GM18909 (cell line): ENCODE data around the gene NLRC3.
"Not testable (repeated sequence)": the region's sequence is repeated elsewhere in the genome, so short reads cannot be mapped to it uniquely, and the experiment has no call there.

Experiments used
- ATAC-seq: cut with Tn5 transposase; IDR thresholded peaks from one replicate; pipeline ENCODE4 v1.9.1; 2021; ENCODE audit warnings: mild to moderate bottlenecking; ENCODE audit not compliant: unreplicated experiment, poor library complexity

NLRC3 gene

GRCh38 chr16:3520841-3521240 lies 56.4 kb downstream of the NLRC3 start:
- ATAC-seq = no peak

- ATAC-seq = no peak
These were observed 56.8 kb downstream of the NLRC3 start for GRCh38 chr16:3520413-3520812.

DNA sequence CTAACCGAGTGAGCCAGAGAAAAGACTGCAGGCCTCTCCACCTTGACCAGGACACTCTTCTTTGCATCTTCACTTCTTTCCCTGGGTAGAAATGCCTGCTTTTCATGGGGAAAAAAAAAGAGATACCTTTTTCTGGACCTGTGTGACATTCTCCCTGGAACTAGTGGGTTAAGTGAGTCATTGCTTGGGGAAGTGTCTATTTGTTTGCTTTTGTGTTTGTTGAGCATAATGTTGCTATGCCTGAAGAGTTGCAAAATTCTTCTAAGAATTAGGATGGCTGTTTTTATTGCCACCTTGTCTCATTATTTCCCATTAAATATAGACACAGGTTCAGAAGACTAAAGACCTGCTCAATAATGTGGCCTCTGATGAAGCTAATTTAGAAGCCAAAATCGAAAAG lies 57.6 kb downstream of the NLRC3 start:
- ATAC-seq = no peak

GRCh38 chr16:3518986-3519348 lies 58.2 kb downstream of the NLRC3 start:
- no peak for ATAC-seq

DNA sequence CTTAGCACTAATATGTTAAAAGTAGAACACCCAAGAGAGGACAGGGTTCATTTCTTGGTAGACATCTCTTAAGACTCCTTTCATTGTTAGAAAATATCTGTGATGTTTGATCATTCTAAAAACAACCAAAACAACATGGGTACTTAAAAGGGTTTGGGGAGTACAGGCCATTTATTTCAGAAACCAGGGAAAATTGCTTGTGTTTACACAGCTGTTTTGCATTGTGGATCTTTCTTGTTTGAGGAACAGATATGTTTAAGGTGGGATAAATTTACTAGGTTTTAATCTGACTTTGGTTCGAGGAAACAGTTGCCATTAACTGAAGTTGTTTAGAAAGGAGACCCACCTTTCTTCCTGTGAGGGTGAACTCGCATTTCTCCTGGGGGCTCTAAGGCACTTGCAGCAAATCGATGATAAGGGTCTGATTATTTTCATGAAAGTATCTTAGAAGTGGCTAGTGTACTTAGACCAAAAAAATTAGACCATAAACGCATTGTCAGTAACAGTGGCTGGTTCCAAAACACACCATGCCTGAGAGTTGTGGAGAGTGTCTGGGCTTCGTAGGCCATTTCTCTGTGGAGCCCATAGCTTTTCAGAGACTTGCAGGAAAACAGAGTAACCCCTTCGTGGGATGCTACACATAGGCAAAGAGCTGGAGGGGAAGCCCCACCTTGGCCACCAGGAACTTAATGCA lies 58.8 kb downstream of the NLRC3 start:
- ATAC-seq = no peak

GRCh38 chr16:3515897-3516296 lies 61.3 kb downstream of the NLRC3 start:
- no peak for ATAC-seq

DNA sequence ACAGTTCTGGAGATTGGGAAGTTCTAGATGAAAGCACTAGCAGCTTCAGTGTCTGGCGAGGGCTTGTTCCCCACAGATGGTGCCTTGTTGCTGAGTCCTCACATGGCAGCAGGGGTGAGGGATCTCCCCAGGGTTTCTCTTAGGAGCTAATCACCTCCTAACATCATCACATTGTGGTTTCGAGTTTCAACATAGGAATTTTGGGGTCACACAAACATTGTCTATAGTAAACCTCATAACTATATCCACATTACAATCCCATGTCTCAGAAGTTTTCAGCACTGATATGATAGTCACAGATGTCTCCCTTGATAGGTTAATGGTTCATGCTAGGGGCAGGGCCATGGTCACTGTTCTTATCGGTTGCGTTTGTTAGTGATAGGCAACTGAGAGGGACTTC lies 62.6 kb downstream of the NLRC3 start:
- ATAC-seq = no peak

DNA sequence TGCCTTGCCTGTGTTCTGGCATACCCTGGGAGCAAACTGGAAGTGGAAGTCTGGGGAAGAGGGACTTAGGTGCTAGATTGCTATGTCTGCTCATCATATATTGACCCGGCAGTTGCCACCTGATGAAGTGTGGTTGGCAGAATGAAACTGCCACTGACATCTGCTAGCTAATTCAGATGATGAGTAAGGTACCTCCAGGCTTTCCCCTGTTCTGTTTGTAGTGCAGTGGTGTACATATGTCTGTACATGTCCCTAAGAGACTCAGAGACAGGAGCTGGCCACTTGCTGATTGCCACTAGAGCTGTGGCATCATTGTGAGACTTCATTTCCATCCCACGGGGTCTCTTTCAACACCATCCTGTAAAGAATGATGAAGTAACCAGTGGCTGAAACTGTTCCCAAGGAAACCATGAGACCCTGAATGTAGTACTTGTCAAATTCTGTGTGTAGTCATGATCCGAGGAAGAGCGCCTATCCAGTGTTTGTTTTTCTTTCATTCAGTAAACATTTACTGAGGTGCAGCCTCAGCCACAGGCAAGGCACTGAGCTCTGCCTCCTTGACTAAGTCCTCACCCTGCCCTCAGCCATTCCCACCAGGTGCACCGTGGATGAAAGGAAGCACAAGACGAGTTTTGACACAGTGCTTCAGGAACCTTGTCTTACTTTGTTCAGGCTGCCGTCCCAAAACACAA lies 63.2 kb downstream of the NLRC3 start:
- ATAC-seq = no peak

- ATAC-seq = no peak
These were observed 65.7 kb downstream of the NLRC3 start for GRCh38 chr16:3511286-3512180.

DNA sequence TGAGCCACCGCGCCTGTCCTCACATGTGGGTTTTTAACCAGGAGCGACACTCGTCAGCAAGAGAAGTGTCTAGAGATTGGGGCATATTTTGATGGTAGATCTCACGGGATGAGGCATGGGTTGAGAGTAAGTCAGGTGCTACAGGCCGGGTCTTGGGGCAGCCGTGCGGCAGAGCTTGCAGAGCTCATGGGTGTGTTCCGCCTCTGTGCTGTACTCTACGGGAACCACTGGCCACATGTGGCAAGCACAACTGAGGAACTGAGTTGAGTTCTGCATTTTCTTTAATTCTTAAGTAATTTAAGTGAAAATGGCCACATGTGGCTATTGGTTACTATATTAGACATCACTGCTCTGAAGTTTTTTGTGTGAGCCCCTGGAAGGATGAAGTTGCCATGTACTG lies 66.8 kb downstream of the NLRC3 start:
- no peak for ATAC-seq

DNA sequence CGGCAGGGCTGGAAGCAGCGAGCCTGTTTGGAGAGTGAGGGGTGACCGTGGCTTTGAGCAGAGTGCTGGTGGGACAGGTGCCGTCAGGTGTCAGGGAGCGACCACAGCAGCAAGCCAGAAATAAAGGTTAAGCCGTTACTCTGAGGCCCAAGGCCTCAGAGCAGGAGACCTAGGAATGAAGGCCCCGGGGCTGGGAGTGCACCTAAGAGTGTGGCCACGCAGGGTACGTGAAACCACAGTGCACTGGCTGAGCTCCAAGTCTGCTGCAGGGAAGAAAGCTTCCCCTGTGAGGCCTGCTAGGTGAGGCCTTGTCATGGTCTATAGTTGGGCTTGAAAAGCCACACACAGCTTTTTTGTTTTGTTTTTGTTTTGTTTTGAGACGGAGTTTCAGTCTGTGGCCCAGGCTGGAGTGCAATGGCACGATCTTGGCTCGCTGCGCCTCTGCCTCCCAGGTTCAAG lies 67.7 kb downstream of the NLRC3 start:
- no peak for ATAC-seq

GRCh38 chr16:3508736-3509135 lies 68.5 kb downstream of the NLRC3 start:
- no peak for ATAC-seq

GRCh38 chr16:3503523-3503922 lies 73.7 kb downstream of the NLRC3 start:
- no peak for ATAC-seq

DNA sequence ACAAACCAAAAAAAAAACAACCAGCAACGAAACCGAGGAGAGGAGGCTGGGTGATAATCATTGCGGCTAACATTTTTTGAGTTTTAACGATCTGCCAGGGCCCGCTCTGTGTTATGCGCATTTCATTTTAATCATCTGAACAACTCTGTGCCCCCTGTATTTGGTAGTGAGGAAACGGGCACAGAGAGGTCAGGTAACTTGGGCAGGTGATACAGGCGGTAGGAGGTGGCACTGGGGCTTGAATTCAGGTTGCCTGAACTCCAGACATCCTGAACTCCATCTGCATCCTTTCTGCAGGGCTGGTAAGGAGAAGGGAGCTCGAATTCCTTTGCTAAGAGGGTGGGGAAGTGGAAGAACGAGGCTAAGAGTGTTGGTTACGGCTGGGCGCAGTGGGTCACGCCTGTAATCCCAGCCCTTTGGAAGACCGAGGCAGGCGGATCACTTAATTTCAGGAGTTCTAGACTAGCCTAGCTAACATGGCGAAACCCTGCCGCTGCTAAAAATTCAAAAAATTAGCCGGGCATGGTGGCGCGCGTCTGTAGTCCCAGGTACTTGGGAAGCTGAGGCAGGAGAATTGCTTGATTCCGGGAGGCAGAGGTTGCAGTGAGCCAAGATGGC lies 75.3 kb downstream of the NLRC3 start:
- no peak for ATAC-seq

GRCh38 chr16:3501412-3501761 lies 75.8 kb downstream of the NLRC3 start:
- not testable (repeated sequence) for ATAC-seq

DNA sequence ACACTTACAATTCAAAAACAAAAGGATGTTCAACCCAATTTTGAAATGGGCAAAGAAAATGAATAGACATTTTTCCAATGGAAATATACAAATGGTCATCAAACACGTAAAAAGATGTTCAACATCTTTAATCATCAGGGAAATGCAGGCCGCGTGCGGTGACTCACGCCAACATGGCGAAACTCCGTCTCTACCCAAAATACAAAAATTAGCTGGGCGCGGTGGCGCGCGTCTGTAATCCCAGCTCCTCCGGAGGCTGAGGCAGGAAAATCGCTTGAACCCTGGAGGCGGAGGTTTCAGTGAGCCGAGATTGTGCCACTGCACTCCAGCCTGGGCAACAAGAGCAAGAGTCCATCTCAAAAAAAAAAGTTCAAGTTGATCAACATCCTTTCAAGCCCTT lies 78.2 kb downstream of the NLRC3 start:
- no peak for ATAC-seq

DNA sequence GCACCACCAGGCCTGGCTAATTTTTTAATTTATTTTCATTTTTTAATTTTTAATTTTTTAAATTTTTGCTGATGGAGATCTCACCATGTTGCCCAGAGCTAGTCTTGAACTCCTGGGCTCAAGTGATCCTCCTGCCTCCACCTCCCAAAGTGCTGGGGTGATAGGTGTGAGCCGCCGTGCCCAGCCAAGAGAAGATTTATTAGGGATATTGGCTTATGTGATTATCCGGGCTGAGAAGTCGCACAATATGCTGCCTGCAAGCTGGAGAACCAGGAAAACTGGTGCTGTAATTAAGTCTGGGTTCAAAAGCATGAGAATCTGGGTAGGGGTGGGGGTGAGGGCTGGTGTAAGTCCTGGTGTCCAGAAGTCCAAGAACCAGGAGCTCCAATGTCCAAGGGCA lies 79.4 kb downstream of the NLRC3 start:
- no peak for ATAC-seq

DNA sequence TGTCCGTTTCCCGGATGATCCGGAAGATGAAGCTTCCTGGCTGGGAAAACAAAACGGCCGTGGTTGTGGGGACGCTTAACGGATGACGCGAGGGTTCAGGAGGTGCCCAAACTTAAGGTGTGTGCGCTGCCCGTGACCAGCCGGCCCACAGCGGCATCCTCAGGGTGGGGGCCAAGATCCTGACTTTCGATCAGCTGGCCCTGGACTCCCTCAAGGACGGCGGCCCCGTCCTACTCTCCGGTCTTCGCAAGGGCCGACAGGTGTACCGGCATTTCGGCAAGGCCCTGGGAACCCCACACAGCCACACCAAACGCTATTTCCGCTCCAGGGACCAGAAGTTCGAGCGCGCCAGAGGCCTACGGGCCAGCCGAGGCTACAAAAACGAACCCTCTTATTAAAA lies 80.8 kb downstream of the NLRC3 start:
- no peak for ATAC-seq

- no peak for ATAC-seq
These were observed 82.0 kb downstream of the NLRC3 start, which contains the start of gene C16orf90 for GRCh38 chr16:3495176-3495575. Gene C16orf90, minus strand, starts transcription at chr16:3495489. Its CDS starts 68 bp downstream, at chr16:3495421.

DNA sequence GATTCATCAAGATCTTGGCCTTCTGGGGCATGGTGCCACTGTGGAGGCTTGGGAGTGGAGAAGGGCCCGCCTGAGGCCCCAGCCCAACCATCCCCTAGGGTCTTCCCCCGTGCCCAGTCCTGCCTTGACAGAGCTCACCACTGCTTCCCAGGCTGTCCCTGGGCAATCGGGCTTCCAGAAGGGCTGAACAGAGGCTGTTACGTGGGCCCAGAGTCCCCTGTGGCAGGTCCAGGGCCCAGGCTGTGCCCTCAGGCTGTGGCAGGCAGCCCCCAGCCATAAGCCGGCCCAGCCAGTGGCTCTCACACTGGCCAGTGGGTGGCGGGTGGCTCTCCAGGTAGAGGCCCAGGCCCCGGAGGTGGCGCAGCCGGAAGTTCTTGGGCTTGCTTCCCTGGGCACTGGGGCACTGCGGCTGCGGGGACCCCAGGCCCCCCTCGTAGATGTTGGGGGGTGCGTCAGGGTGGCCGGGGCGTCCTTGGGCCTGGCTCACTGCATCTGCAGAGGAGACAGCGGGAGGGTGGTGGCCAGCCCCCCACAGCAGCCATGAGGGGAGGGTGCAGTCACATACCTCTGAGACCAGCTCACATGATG lies 82.7 kb downstream of the NLRC3 start:
- no peak for ATAC-seq
